ENCODE measurements around the gene FAM9B.

Gene FAM9B

DNA sequence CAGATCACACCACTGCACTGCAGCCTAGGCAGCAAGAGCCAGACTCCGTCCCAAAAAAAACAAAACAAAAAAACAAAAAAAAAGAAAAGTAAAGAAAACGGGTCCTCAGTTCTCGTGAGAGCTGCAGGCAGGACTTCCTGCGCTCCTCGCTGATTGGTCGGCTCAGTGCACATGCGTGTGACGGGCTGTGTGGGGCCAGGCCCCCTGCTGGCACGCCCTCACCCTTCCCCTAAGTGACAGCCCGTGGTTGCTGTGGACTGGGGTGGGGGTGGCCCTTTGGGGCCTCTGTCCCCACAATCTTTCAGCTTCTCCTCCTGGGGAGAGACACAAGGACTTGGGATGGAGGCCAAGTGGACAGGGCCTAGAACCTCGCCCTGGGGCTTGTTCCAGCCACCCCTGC is at the start of gene FAM9B:
Gene FAM9B, minus strand, starts transcription at position 139 of the 400 bp plus-strand sequence. CDS start 1,141 bp downstream, outside the sequence.
- DNase-seq (ENCODE audit: extremely low read depth, low read depth) = no peak
- TF ChIP-seq, protein P1, sequence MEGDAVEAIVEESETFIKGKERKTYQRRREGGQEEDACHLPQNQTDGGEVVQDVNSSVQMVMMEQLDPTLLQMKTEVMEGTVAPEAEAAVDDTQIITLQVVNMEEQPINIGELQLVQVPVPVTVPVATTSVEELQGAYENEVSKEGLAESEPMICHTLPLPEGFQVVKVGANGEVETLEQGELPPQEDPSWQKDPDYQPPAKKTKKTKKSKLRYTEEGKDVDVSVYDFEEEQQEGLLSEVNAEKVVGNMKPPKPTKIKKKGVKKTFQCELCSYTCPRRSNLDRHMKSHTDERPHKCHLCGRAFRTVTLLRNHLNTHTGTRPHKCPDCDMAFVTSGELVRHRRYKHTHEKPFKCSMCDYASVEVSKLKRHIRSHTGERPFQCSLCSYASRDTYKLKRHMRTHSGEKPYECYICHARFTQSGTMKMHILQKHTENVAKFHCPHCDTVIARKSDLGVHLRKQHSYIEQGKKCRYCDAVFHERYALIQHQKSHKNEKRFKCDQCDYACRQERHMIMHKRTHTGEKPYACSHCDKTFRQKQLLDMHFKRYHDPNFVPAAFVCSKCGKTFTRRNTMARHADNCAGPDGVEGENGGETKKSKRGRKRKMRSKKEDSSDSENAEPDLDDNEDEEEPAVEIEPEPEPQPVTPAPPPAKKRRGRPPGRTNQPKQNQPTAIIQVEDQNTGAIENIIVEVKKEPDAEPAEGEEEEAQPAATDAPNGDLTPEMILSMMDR (IDR thresholded peaks at IDR 0.05; ENCODE audit: low read depth, low read length) = no peak

DNA sequence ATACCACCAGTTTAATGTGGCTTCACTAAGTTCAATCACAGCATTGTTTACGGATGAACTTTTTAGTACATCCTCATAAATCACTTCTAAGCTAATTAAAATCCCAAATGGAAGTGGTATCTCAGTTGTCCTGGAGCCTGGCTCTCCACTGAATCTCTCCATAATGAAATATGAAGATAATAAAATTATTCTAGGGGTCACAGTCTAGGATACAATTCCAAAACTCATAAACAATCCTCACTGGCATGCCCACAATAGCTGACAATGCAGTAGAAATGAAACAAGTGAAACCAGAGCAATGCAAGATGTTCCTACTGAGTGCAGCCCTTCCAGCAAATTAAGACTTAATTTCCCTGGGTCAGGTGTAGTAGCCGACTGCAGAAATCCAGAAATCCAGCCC is 47.3 kb upstream of the FAM9B start:
- TF ChIP-seq, protein P1 (IDR thresholded peaks at IDR 0.05; ENCODE audit: low read depth, low read length) = no peak
- no peak for DNase-seq (ENCODE audit: extremely low read depth, low read depth)

DNA sequence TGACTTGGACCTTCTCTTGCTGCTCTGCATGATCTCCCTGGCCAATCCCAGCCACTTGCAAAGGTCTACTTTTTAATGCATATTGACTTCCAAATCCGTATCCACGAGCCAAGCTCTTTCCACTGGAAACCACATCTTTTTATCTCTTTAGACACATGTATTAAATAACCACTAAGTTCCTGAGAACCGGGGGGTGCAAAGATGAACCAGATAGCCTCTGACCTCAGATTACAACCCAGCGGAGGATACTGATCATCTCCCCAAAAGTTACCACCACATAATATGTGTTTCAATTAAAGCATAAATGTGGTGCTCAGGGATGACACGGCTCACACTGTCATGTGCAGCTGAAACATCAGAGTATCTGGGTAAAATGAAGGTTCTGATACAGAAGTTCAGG is 40.4 kb upstream of the FAM9B start:
- TF ChIP-seq, protein P1 (IDR thresholded peaks at IDR 0.05; ENCODE audit: low read depth, low read length) = no peak
- no peak for DNase-seq (ENCODE audit: extremely low read depth, low read depth)

DNA sequence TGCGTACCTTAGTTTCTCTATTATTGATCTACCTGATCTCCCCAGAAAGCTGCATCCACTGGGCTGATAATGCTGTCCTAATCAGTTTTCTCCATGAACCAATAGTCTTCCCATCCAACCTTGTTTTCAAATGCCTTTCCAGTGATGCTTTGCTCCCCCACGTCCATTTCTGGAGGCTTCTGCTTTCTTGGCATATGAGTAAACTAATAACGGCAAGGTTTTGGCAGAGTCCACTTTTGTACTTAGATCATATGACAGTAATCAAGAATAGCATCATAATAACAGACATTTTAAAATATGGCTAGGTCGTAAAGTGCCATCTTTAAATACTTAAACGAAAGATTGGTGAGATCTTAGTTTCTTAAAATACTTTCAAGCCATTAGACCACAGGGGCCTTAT is 38.4 kb upstream of the FAM9B start:
- DNase-seq (ENCODE audit: extremely low read depth, low read depth) = no peak
- TF ChIP-seq, protein P1 (IDR thresholded peaks at IDR 0.05; ENCODE audit: low read depth, low read length) = no peak

DNA sequence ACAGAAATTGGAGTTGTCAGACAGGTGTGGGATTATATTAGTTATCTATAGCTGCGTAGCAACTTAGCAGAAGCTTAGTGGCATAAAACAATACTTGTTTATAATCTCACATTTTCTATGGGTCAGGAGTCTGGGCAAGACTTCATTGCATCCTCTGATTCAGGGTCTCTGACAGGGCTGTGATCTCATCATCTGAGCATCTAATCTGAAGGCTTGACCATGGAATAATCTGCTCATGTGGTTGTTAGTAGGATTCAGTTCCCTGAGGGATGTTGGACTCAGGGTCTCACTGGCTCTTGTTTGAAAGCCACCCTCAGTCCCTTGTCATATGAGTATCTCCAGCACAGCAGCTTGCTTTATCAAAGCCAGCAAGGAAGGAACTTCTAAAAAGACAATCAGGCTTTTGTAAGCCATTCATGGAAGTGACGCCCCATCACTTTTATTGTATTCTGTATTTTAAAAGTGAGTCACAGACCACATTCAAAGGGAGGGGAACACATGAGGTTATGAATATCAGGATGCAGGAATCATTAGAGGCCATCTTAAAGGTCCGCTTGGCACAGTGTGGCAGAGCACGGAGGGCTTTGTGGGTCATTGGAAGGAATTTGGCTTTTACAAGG is 37.2 kb upstream of the FAM9B start:
- no peak for DNase-seq (ENCODE audit: extremely low read depth, low read depth)
- TF ChIP-seq, protein P1 (IDR thresholded peaks at IDR 0.05; ENCODE audit: low read depth, low read length) = no peak

DNA sequence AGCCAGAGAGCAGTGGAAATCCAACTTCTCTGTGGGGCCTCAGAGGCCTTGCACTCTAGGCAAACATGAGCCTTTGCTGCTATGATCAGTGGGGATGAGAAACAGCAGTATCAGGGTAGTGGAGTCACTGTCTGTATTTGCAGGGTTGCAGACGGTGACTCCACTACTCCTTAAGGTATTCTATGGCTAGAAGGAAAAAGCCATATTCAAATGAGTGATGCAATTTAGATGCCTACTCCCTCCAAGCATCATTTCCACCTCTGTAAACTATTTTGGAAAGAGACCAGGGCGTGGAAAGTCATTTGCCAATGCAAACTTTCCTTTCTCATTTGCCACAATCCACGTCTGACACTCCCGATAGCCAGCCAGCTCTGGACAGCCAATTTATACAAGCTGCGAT is 35.6 kb upstream of the FAM9B start:
- TF ChIP-seq, protein P1 (IDR thresholded peaks at IDR 0.05; ENCODE audit: low read depth, low read length) = no peak
- DNase-seq (ENCODE audit: extremely low read depth, low read depth) = no peak

DNA sequence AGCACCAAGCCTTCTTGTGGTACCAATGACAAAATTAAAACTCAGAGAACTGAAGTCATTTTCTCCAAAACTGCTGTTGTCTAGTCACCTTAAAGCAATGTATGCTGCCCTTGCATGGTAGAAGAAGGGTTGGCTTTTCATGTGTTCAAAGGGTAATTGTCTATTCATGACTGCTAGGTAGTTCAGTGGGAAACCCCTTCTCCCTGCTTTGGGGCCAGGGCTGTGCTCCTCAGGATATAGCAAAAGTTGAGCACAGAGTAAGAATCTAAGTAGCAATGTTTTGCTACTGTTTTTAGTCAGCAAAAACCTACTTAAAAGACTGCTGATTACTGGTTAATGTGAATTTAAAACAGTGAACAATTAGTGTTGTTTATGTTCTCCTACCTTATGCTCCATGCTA is 30.8 kb upstream of the FAM9B start:
- no peak for DNase-seq (ENCODE audit: extremely low read depth, low read depth)
- TF ChIP-seq, protein P1 (IDR thresholded peaks at IDR 0.05; ENCODE audit: low read depth, low read length) = no peak

All from AG09319 (cell line).